ENCODE results near the gene APOBEC3B. TPM values are rescaled to one million over a fixed set of nuclear protein-coding genes. Genes with fewer than 3 reads are reported as not detected.

APOBEC3B gene
- total and polyA plus RNA-seq, 2 donors (not counting 1 experiment from before 2014, with no cell fraction given) = 2.4 to 7.9 TPM

- H3K9ac ChIP-seq (ENCODE audit: low read length) = no peak overlapping the region
- Mint-ChIP-seq H3K4me3 (no peak overlapping the region), H3K9me3 (ENCODE audit: insufficient read depth) (no peaks in the 10 kb centered on the region), H3K4me1 (peaks cover 8% of the 10 kb centered on the region), H3K27ac (no peak overlapping the region), H3K27me3 (peaks cover 26% of the 10 kb centered on the region)
- H2AFZ ChIP-seq (ENCODE audit: insufficient read depth, low read depth, low read length, poor library complexity, severe bottlenecking) = no peak overlapping the region
- H3K27ac ChIP-seq (ENCODE audit: low read length in 2 of 2) = no peak overlapping the region
- TF ChIP-seq CTCF (IDR thresholded peaks at IDR 0.05) = no peak
- TF ChIP-seq EZH2 (IDR thresholded peaks at IDR 0.05; ENCODE audit: borderline replicate concordance, insufficient read depth, low read depth, low read length, poor library complexity, severe bottlenecking) = no peak
- H4K20me1 ChIP-seq (ENCODE audit: control insufficient read depth, insufficient read depth, low read length, poor library complexity, severe bottlenecking) = no peaks in the 10 kb centered on the region
- no peak overlapping the region for H3K4me2 ChIP-seq (replicated peaks; ENCODE audit: low read depth, low read length, poor library complexity, severe bottlenecking)
- intact Hi-C loops (cut with micrococcal nuclease) = no loop called here
- CTCF ChIA-PET = interaction anchor here (1.0 to 2.0 kb wide), 3 partner anchors 9 to 53 kb away, joined by 3 to 6 read pairs (median 3); no protein-coding TSS in a partner anchor
- H3K27me3 ChIP-seq (replicated peaks in 1 of 4; ENCODE audit: control extremely low read depth in 1 of 4, control insufficient read depth in 3 of 4, insufficient read depth in 4 of 4, low read length in 3 of 4) = peaks cover 0 to 16% (median 5%) of the 10 kb centered on the region in 4 experiments
- POLR2A ChIA-PET = no interaction called here
- no peak overlapping the region for H3K4me3 ChIP-seq (ENCODE audit: control extremely low read depth in 1 of 5, extremely low read depth in 1 of 5, insufficient read depth in 1 of 5, low read depth in 2 of 5, low read length in 4 of 5)
- no peaks in the 10 kb centered on the region for H3K9me3 ChIP-seq (ENCODE audit: control extremely low read depth in 1 of 3, control insufficient read depth in 2 of 3, insufficient read depth in 1 of 3, low read length in 2 of 3)
- DNase-seq (no peak), ATAC-seq (ENCODE audit: low read depth) (no peak)
- H3K79me2 ChIP-seq (ENCODE audit: control insufficient read depth, insufficient read depth, low read length) = no peaks in the 10 kb centered on the region
- no peaks in the 10 kb centered on the region for H3K4me1 ChIP-seq (ENCODE audit: control insufficient read depth in 2 of 2, insufficient read depth in 2 of 2, low read length in 2 of 2)
- H3K36me3 ChIP-seq (replicated peaks in 1 of 2; ENCODE audit: control extremely low read depth in 1 of 2, control insufficient read depth in 1 of 2, extremely low read depth in 1 of 2, insufficient read depth in 2 of 2, low read length in 1 of 2) = no peaks in the 10 kb centered on the region
- WGBS (ENCODE audit: insufficient coverage) = 94% methylated on average over 8 of the region's 13 CpGs
Observed at GRCh38 chr22:38950527-38951295, 31.4 kb upstream of the APOBEC3B start.

- H3K79me2 ChIP-seq (ENCODE audit: control insufficient read depth, insufficient read depth, low read length) = no peaks in the 10 kb centered on the region
- no peaks in the 10 kb centered on the region for H3K9me3 ChIP-seq (ENCODE audit: control extremely low read depth in 1 of 3, control insufficient read depth in 2 of 3, insufficient read depth in 1 of 3, low read length in 2 of 3)
- peaks cover 0 to 13% (median 4%) of the 10 kb centered on the region in 4 experiments for H3K27me3 ChIP-seq (replicated peaks in 1 of 4; ENCODE audit: control extremely low read depth in 1 of 4, control insufficient read depth in 3 of 4, insufficient read depth in 4 of 4, low read length in 3 of 4)
- Mint-ChIP-seq H3K27me3 (peaks cover 16% of the 10 kb centered on the region), H3K4me1 (peaks cover 8% of the 10 kb centered on the region), H3K27ac (no peak overlapping the region), H3K9me3 (ENCODE audit: insufficient read depth) (no peaks in the 10 kb centered on the region), H3K4me3 (no peak overlapping the region)
- intact Hi-C loops (cut with micrococcal nuclease) = no loop called here
- no peak overlapping the region for H2AFZ ChIP-seq (ENCODE audit: insufficient read depth, low read depth, low read length, poor library complexity, severe bottlenecking)
- H4K20me1 ChIP-seq (ENCODE audit: control insufficient read depth, insufficient read depth, low read length, poor library complexity, severe bottlenecking) = no peaks in the 10 kb centered on the region
- no peak overlapping the region for H3K4me2 ChIP-seq (replicated peaks; ENCODE audit: low read depth, low read length, poor library complexity, severe bottlenecking)
- no peak overlapping the region for H3K9ac ChIP-seq (ENCODE audit: low read length)
- CTCF ChIA-PET = interaction anchor here (1.1 to 2.0 kb wide), 3 partner anchors 10 to 52 kb away, joined by 3 to 6 read pairs (median 4); no protein-coding TSS in a partner anchor
- POLR2A ChIA-PET = no interaction called here
- no peak overlapping the region for H3K27ac ChIP-seq (ENCODE audit: low read length in 2 of 2)
- DNase-seq = no peak
- H3K36me3 ChIP-seq (replicated peaks in 1 of 2; ENCODE audit: control extremely low read depth in 1 of 2, control insufficient read depth in 1 of 2, extremely low read depth in 1 of 2, insufficient read depth in 2 of 2, low read length in 1 of 2) = no peaks in the 10 kb centered on the region
- TF ChIP-seq EZH2 (IDR thresholded peaks at IDR 0.05; ENCODE audit: borderline replicate concordance, insufficient read depth, low read depth, low read length, poor library complexity, severe bottlenecking) = no peak
- no peak for TF ChIP-seq CTCF (IDR thresholded peaks at IDR 0.05)
- no peak overlapping the region for H3K4me3 ChIP-seq (ENCODE audit: control extremely low read depth in 1 of 5, extremely low read depth in 1 of 5, insufficient read depth in 1 of 5, low read depth in 2 of 5, low read length in 4 of 5)
- ATAC-seq (ENCODE audit: low read depth) = no peak
- H3K4me1 ChIP-seq (ENCODE audit: control insufficient read depth in 2 of 2, insufficient read depth in 2 of 2, low read length in 2 of 2) = no peaks in the 10 kb centered on the region
- 0% methylated on average over 1 of the region's 2 CpGs for WGBS (ENCODE audit: insufficient coverage)
Observed at GRCh38 chr22:38951734-38952133, 30.4 kb upstream of the APOBEC3B start.
